ENCODE results near the gene KRTAP1-5. TPM values are rescaled to one million over a fixed set of nuclear protein-coding genes. Genes with fewer than 3 reads are reported as not detected.
"Not testable (repeated sequence)": the region's sequence is repeated elsewhere in the genome, so short reads cannot be mapped to it uniquely, and the experiment has no call there.

Gene KRTAP1-5
- total RNA-seq, 4 donors from 2014 or later = not detected

DNA sequence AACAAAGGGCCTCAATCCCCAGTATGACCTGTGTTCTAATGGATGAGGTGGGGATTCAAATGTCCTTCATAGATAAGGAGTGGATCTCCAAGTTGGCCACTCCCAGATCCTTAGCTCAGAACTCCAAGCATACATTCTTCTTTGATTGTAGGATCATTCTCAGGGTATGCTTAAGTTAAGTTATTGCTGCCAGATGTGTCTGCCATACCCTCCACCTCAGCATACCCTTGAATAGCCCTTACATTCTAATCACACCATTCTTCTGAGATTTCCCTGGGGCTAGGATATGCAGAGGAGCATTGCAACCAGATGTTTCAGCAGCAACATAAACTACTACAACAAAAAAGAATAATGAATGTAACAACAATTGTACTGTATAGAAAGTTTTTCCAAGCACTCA, 40.3 kb upstream of the KRTAP1-5 start:
- H3K4me1 ChIP-seq = no peaks in the 10 kb centered on the region
- H3K27me3 ChIP-seq = no peaks in the 10 kb centered on the region
- DNase-seq (ENCODE audit: extremely low spot score) = no peak
- no peaks in the 10 kb centered on the region for H3K36me3 ChIP-seq
- H3K4me3 ChIP-seq = no peak overlapping the region
- intact Hi-C loops (cut with DNase I) = no loop called here
- TF ChIP-seq POLR2A (IDR thresholded peaks at IDR 0.05; ENCODE audit: low read depth) (no peak), CTCF (IDR thresholded peaks at IDR 0.05) (no peak), POLR2AphosphoS5 (IDR thresholded peaks at IDR 0.05) (no peak), EP300 (IDR thresholded peaks at IDR 0.05) (no peak)
- no peak overlapping the region for H3K27ac ChIP-seq (replicated peaks in 1 of 4)
- no peaks in the 10 kb centered on the region for H3K9me3 ChIP-seq

DNA sequence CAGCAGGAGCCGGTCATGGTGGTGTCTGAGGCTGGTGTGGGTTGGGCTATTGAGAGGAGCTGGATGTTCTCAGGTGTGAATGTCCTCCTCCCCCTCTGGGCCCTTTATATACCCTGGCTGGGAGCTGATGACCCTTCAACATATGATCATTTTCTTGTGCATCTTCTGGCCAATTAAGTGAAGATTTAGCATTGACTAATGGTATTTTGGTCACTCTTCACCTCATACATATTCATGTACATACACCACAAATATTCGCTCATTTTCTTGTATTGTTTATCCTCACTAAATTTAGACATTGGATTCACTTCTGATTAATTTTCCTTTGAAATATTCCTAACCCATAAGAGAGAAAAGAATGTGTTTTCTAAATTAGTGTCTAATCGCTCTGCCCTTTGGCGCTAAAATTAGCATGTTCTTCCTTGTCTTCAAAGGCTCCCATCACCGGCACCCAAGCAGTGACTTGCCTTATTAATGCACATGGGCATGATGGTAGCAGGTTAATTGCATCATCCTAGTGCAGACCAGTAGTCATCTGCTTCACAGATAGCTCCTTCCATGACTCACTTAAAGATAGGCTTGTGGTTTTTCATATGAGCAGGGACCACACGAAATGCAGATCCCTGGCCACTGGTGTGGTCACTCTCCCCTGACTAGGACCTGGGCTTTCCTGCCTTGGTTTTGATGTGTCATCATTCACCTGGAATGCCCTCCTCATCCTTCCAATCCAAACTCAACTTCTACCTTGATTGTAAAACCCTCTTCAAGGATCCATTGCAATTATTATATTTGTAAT, 39.0 kb upstream of the KRTAP1-5 start, which contains the start of gene KRTAP2-4:
Gene KRTAP2-4 (minus strand): TSS at position 51 of the 796 bp plus-strand sequence. CDS start 34 bp downstream, at position 17.
- intact Hi-C loops (cut with DNase I) = no loop called here

GRCh38 chr17:41065016-41065689, 38.1 kb upstream of the KRTAP1-5 start:
- intact Hi-C loops (cut with DNase I); H3K9me3 ChIP-seq; H3K4me3 ChIP-seq; H3K36me3 ChIP-seq; H3K4me1 ChIP-seq; H3K27ac ChIP-seq (replicated peaks in 1 of 4); DNase-seq (ENCODE audit: extremely low spot score); H3K27me3 ChIP-seq: not testable (repeated sequence)
- 76% methylated on average over 6 of the region's 16 CpGs for WGBS

More for the DNA sequence above, 39.0 kb upstream of the KRTAP1-5 start, which contains the start of gene KRTAP2-4:
- no peak for TF ChIP-seq POLR2AphosphoS5 (IDR thresholded peaks at IDR 0.05)
- TF ChIP-seq POLR2A (IDR thresholded peaks at IDR 0.05; ENCODE audit: low read depth) = no peak
- TF ChIP-seq EP300 (IDR thresholded peaks at IDR 0.05) = no peak
- TF ChIP-seq CTCF (IDR thresholded peaks at IDR 0.05) = no peak
- H3K27me3 ChIP-seq = no peaks in the 10 kb centered on the region
- no peaks in the 10 kb centered on the region for H3K4me1 ChIP-seq
- 88% methylated on average over 5 of the region's 6 CpGs for WGBS
- H3K4me3 ChIP-seq = no peak within 1 kb of the TSS
- no peaks in the 10 kb centered on the region for H3K9me3 ChIP-seq
- no peak within 1 kb of the TSS for H3K27ac ChIP-seq (replicated peaks in 1 of 4)
- no peak for DNase-seq (ENCODE audit: extremely low spot score)
- H3K36me3 ChIP-seq = no peaks in the 10 kb centered on the region

DNA sequence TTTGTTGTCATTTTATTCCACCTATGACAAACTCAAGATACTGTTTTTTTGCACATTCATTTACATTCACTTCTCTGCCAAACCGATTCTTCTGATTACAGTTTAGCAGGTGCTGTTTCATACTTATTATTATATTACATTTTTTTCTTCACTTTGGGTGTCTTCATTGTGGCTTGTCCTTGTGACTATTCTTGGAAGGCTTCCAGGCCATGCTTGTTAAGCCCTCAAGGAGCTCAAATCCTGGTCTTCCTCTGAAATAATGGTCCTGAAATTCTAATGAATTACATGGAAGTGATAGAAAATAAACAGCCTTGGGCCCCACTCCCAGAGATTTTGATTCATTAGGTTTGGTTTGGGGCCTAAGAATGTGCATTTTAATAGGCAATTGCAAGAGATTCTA, 37.3 kb upstream of the KRTAP1-5 start:
- DNase-seq (ENCODE audit: extremely low spot score) = no peak

More for the DNA sequence above, 37.3 kb upstream of the KRTAP1-5 start:
- Histone ChIP-seq H3K27me3 (no peaks in the 10 kb centered on the region), H3K9me3 (no peaks in the 10 kb centered on the region), H3K27ac (replicated peaks in 1 of 4) (no peak overlapping the region), H3K4me1 (no peaks in the 10 kb centered on the region), H3K4me3 (no peak overlapping the region), H3K36me3 (no peaks in the 10 kb centered on the region)
- WGBS = 88% methylated on average over 1 of the region's 1 CpG
- intact Hi-C loops (cut with DNase I) = no loop called here
- no peak for TF ChIP-seq POLR2AphosphoS5 (IDR thresholded peaks at IDR 0.05)
- TF ChIP-seq CTCF (IDR thresholded peaks at IDR 0.05) = no peak
- TF ChIP-seq POLR2A (IDR thresholded peaks at IDR 0.05; ENCODE audit: low read depth) = no peak
- no peak for TF ChIP-seq EP300 (IDR thresholded peaks at IDR 0.05)
